Astrocyte (in vitro differentiated cells and primary cell): ENCODE results near the gene WSB1.

ENCODE experiments used
- CTCF ChIP-seq: IDR thresholded peaks from 2 replicates; pipeline ENCODE4 v1.5.1; 2011; ENCODE audit warnings: low read depth, mild to moderate bottlenecking, inconsistent platforms, low read length, moderate library complexity; ENCODE audit not compliant: insufficient read depth
- EZH2 ChIP-seq: IDR thresholded peaks from 2 replicates; pipeline ENCODE4 v1.6.1; 2012; ENCODE audit warnings: mild to moderate bottlenecking, low read length, inconsistent platforms; ENCODE audit not compliant: insufficient read depth

- TF ChIP-seq EZH2, result no peak
- TF ChIP-seq CTCF, result no peak
Measured at GRCh38 chr17:27353033-27353460, 59.1 kb downstream of the WSB1 start.
